ENCODE data around the gene OR11H1. TPM values are rescaled to one million over a fixed set of nuclear protein-coding genes. Genes with fewer than 3 reads are reported as not detected.
A peak's percentile ranks its signal among the peaks of the same experiment; 100 is the strongest.
"Not testable (repeated sequence)": the region's sequence is repeated elsewhere in the genome, so short reads cannot be mapped to it uniquely, and the experiment has no call there.

OR11H1 gene
- not detected for total RNA-seq
- long read RNA-seq, result 0 reads

GRCh38 chr22:15527892-15528291 is at the start of gene OR11H1:
OR11H1 (plus strand) TSS chr22:15528192; CDS start chr22:15528192, 0 bp downstream.
- intact Hi-C loops (cut with DNase I); DNase-seq; ATAC-seq (ENCODE audit: poor library complexity): not testable (repeated sequence)

- DNase-seq; intact Hi-C loops (cut with DNase I); ATAC-seq (ENCODE audit: poor library complexity): not testable (repeated sequence)
These were observed 18.0 kb upstream of the OR11H1 start for GRCh38 chr22:15509967-15510366.

DNA sequence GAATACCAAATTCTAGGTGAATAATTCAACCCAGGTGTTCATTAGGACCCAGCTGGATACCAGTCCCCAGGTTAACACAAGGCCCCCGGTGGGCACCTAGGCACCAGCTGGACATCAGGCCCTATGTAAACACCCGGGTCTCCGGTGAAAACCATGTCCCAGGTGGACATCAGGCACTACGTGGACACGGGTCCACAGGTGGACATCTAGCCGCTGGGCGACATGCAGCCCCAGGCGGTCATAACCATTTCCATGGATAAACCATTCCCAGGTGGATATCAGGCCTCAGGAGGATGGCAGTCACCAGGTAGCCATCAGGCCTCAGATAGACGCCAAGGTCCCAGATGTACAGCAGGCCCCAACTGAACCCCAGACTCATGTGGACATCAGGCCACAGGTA is 12.1 kb upstream of the OR11H1 start:
- not testable (repeated sequence) for ATAC-seq (ENCODE audit: poor library complexity)
- peak; percentile 13 for DNase-seq

GRCh38 chr22:15553767-15554166 is 25.8 kb downstream of the OR11H1 start:
- ATAC-seq (ENCODE audit: poor library complexity); DNase-seq; intact Hi-C loops (cut with DNase I): not testable (repeated sequence)

More for the DNA sequence above, 12.1 kb upstream of the OR11H1 start:
- intact Hi-C loops (cut with DNase I), result not testable (repeated sequence)

DNA sequence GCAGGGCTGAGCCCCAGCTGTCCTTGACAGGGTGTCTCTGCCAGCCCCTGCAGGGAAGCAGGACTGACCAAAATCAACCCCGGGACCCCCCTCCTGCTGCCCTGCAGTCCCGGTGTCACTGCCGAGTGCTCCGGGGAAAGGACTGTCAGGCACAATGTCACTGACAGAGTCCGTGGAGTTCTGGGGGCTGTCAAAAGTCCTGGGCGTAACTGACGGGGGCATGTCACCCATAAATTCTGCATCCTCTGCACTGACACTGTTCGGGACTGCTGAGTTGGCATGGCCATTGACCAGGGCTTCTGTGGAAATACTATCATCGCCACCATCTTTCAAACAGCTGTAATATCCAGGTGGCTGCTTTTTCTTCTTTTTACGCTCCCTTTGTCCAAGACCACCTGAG is 35.5 kb downstream of the OR11H1 start:
- ATAC-seq (ENCODE audit: poor library complexity); DNase-seq; intact Hi-C loops (cut with DNase I): not testable (repeated sequence)

- ATAC-seq (ENCODE audit: poor library complexity); DNase-seq; intact Hi-C loops (cut with DNase I): not testable (repeated sequence)
These were observed 37.1 kb downstream of the OR11H1 start for GRCh38 chr22:15565063-15565462.

Other genes starting within 250 kb of the OR11H1 start
- gene POTEH, start 161.8 kb downstream of the OR11H1 start, total RNA-seq, result not detected

All from Right ventricle myocardium superior (tissue), 1 donor.